ENCODE results near the gene PTPN1.

PTPN1 gene

GRCh38 chr20:50519036-50519762, 9.0 kb downstream of the PTPN1 start:
- no peak for TF ChIP-seq CTCF (IDR thresholded peaks at IDR 0.05)
- Histone ChIP-seq H3K36me3 (no peaks in the 10 kb centered on the region), H3K4me1 (ENCODE audit: control insufficient read depth in 1 of 2, insufficient read depth in 1 of 2, low read depth in 1 of 2, low read length in 1 of 2) (peaks cover 97 to 99% of the 10 kb centered on the region in 2 experiments), H3K9me3 (no peaks in the 10 kb centered on the region), H3K27ac (peak overlapping the region; percentile 80), H3K27me3 (no peaks in the 10 kb centered on the region), H3K4me3 (ENCODE audit: low read depth in 1 of 2, low read length in 1 of 2) (peak overlapping the region in 1 of 2 experiments; percentile 23)

- Histone ChIP-seq H3K4me1 (ENCODE audit: control insufficient read depth in 1 of 2, insufficient read depth in 1 of 2, low read depth in 1 of 2, low read length in 1 of 2) (peaks cover 96 to 99% of the 10 kb centered on the region in 2 experiments), H3K4me3 (ENCODE audit: low read depth in 1 of 2, low read length in 1 of 2) (no peak overlapping the region), H3K9me3 (no peaks in the 10 kb centered on the region), H3K27me3 (no peaks in the 10 kb centered on the region), H3K36me3 (no peaks in the 10 kb centered on the region), H3K27ac (peak overlapping the region; percentile 80)
- TF ChIP-seq CTCF (IDR thresholded peaks at IDR 0.05), result no peak
These were observed 10.2 kb downstream of the PTPN1 start for GRCh38 chr20:50520222-50520880.

GRCh38 chr20:50521221-50522052, 11.3 kb downstream of the PTPN1 start:
- Histone ChIP-seq H3K4me3 (ENCODE audit: low read depth in 1 of 2, low read length in 1 of 2) (no peak overlapping the region), H3K36me3 (no peaks in the 10 kb centered on the region), H3K9me3 (no peaks in the 10 kb centered on the region), H3K27me3 (no peaks in the 10 kb centered on the region), H3K4me1 (ENCODE audit: control insufficient read depth in 1 of 2, insufficient read depth in 1 of 2, low read depth in 1 of 2, low read length in 1 of 2) (peaks cover 94 to 99% of the 10 kb centered on the region in 2 experiments), H3K27ac (peak overlapping the region; percentile 80)
- no peak for TF ChIP-seq CTCF (IDR thresholded peaks at IDR 0.05)

- peaks cover 93 to 98% of the 10 kb centered on the region in 2 experiments for H3K4me1 ChIP-seq (ENCODE audit: control insufficient read depth in 1 of 2, insufficient read depth in 1 of 2, low read depth in 1 of 2, low read length in 1 of 2)
These were observed 12.0 kb downstream of the PTPN1 start for GRCh38 chr20:50522053-50522674.

More at GRCh38 chr20:50522053-50522674, 12.0 kb downstream of the PTPN1 start:
- H3K4me3 ChIP-seq (ENCODE audit: low read depth in 1 of 2, low read length in 1 of 2), result no peak overlapping the region
- TF ChIP-seq CTCF (IDR thresholded peaks at IDR 0.05), result no peak
- H3K27ac ChIP-seq, result peak overlapping the region; percentile 80
- H3K27me3 ChIP-seq, result no peaks in the 10 kb centered on the region
- H3K36me3 ChIP-seq, result no peaks in the 10 kb centered on the region
- no peaks in the 10 kb centered on the region for H3K9me3 ChIP-seq

All from neutrophil (primary cell).